ENCODE data around the gene LDLRAD3. TPM values are rescaled to one million over a fixed set of nuclear protein-coding genes. Genes with fewer than 3 reads are reported as not detected.

The LDLRAD3 gene
- total RNA-seq, 2 experiments from 2014 or later = not detected

GRCh38 chr11:35912883-35913624 is 30.8 kb upstream of the LDLRAD3 start:
- no peak for TF ChIP-seq EZH2phosphoT487 (IDR thresholded peaks at IDR 0.05; ENCODE audit: borderline replicate concordance, low read depth, low read length)
- TF ChIP-seq, protein P1, sequence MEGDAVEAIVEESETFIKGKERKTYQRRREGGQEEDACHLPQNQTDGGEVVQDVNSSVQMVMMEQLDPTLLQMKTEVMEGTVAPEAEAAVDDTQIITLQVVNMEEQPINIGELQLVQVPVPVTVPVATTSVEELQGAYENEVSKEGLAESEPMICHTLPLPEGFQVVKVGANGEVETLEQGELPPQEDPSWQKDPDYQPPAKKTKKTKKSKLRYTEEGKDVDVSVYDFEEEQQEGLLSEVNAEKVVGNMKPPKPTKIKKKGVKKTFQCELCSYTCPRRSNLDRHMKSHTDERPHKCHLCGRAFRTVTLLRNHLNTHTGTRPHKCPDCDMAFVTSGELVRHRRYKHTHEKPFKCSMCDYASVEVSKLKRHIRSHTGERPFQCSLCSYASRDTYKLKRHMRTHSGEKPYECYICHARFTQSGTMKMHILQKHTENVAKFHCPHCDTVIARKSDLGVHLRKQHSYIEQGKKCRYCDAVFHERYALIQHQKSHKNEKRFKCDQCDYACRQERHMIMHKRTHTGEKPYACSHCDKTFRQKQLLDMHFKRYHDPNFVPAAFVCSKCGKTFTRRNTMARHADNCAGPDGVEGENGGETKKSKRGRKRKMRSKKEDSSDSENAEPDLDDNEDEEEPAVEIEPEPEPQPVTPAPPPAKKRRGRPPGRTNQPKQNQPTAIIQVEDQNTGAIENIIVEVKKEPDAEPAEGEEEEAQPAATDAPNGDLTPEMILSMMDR (conservative IDR thresholded peaks at IDR 0.05; ENCODE audit: low read length) = no peak
- peaks cover 3% of the 10 kb centered on the region; the same call in 1 of the 2 replicates for H3K9me2 ChIP-seq (ENCODE audit: insufficient read depth, low read length)
- H2AFZ ChIP-seq (ENCODE audit: low read length) = no peak overlapping the region
- H3K4me2 ChIP-seq (ENCODE audit: low read length) = no peak overlapping the region
- H3K4me1 ChIP-seq (ENCODE audit: insufficient read depth, low read length, poor library complexity, severe bottlenecking) = no peaks in the 10 kb centered on the region
- no peaks in the 10 kb centered on the region for H3K79me2 ChIP-seq (ENCODE audit: insufficient read depth, low read depth, low read length)
- no peaks in the 10 kb centered on the region for H3K9me3 ChIP-seq (ENCODE audit: low read length)
- no peak overlapping the region for H3K27ac ChIP-seq (ENCODE audit: low read depth, low read length, poor library complexity, severe bottlenecking)
- H3K4me3 ChIP-seq (ENCODE audit: low read depth, low read length, poor library complexity, severe bottlenecking) = no peak overlapping the region
- ChIA-PET POLR2A (no interaction called here), CTCF (ENCODE audit: unreplicated experiment) (no interaction called here)
- no peaks in the 10 kb centered on the region for H4K20me1 ChIP-seq (ENCODE audit: insufficient read depth, low read length)
- no peak for DNase-seq (ENCODE audit: low spot score)
- H3K36me3 ChIP-seq (ENCODE audit: insufficient read depth, low read length) = no peaks in the 10 kb centered on the region
- no TSS peak for BruUV-seq (replicated peaks)
- intact Hi-C loops (cut with micrococcal nuclease; ENCODE audit: unreplicated experiment) = no loop called here

DNA sequence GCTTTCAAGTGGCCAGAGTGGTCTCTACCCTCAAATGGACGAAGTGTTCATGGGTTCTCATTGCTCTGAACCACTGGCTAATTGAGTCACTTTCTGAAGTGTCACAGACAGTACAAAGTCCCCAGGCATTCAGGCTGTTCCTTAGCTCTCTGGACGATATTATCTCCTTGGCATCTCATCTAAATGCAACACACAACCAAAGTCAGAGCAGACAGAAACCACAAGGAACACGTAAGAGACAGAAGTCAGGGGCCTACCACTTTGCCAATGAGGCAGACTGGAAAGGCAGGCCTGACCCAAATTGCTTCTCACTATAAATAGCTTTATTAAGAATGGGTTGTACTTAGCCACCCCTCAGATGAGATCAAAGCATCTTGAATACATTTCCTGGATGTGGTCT is 29.0 kb upstream of the LDLRAD3 start:
- H3K4me2 ChIP-seq (ENCODE audit: low read length) = no peak overlapping the region
- no peaks in the 10 kb centered on the region for H3K4me1 ChIP-seq (ENCODE audit: insufficient read depth, low read length, poor library complexity, severe bottlenecking)
- ChIA-PET CTCF (ENCODE audit: unreplicated experiment) (no interaction called here), POLR2A (no interaction called here)
- no peaks in the 10 kb centered on the region for H4K20me1 ChIP-seq (ENCODE audit: insufficient read depth, low read length)
- no peaks in the 10 kb centered on the region for H3K9me3 ChIP-seq (ENCODE audit: low read length)
- no TSS peak for BruUV-seq (replicated peaks)
- DNase-seq (ENCODE audit: low spot score) = no peak
- no peak overlapping the region for H2AFZ ChIP-seq (ENCODE audit: low read length)
- TF ChIP-seq EZH2phosphoT487 (IDR thresholded peaks at IDR 0.05; ENCODE audit: borderline replicate concordance, low read depth, low read length) = no peak
- TF ChIP-seq, protein P1 (conservative IDR thresholded peaks at IDR 0.05; ENCODE audit: low read length) = no peak
- no peaks in the 10 kb centered on the region for H3K36me3 ChIP-seq (ENCODE audit: insufficient read depth, low read length)
- intact Hi-C loops (cut with micrococcal nuclease; ENCODE audit: unreplicated experiment) = no loop called here
- no peaks in the 10 kb centered on the region for H3K79me2 ChIP-seq (ENCODE audit: insufficient read depth, low read depth, low read length)
- H3K27ac ChIP-seq (ENCODE audit: low read depth, low read length, poor library complexity, severe bottlenecking) = no peak overlapping the region
- H3K4me3 ChIP-seq (ENCODE audit: low read depth, low read length, poor library complexity, severe bottlenecking) = no peak overlapping the region
- peaks cover 3% of the 10 kb centered on the region; the same call in 1 of the 2 replicates for H3K9me2 ChIP-seq (ENCODE audit: insufficient read depth, low read length)

- TF ChIP-seq, protein P1 (conservative IDR thresholded peaks at IDR 0.05; ENCODE audit: low read length) = no peak
- no peak for TF ChIP-seq EZH2phosphoT487 (IDR thresholded peaks at IDR 0.05; ENCODE audit: borderline replicate concordance, low read depth, low read length)
- Histone ChIP-seq H3K4me3 (ENCODE audit: low read depth, low read length, poor library complexity, severe bottlenecking) (no peak overlapping the region), H4K20me1 (ENCODE audit: insufficient read depth, low read length) (no peaks in the 10 kb centered on the region), H3K9me3 (ENCODE audit: low read length) (no peaks in the 10 kb centered on the region), H3K36me3 (ENCODE audit: insufficient read depth, low read length) (no peaks in the 10 kb centered on the region), H3K4me1 (ENCODE audit: insufficient read depth, low read length, poor library complexity, severe bottlenecking) (no peaks in the 10 kb centered on the region), H3K79me2 (ENCODE audit: insufficient read depth, low read depth, low read length) (no peaks in the 10 kb centered on the region), H3K27ac (ENCODE audit: low read depth, low read length, poor library complexity, severe bottlenecking) (no peak overlapping the region), H3K9me2 (ENCODE audit: insufficient read depth, low read length) (peaks cover 3% of the 10 kb centered on the region; the same call in 1 of the 2 replicates), H2AFZ (ENCODE audit: low read length) (no peak overlapping the region), H3K4me2 (ENCODE audit: low read length) (no peak overlapping the region)
- DNase-seq (ENCODE audit: low spot score) = no peak
- ChIA-PET CTCF (ENCODE audit: unreplicated experiment) (no interaction called here), POLR2A (interaction anchor here (0.7 kb wide), 1 partner anchor 274 kb away, joined by 4 read pairs; no protein-coding TSS in a partner anchor)
- BruUV-seq (replicated peaks) = no TSS peak
- intact Hi-C loops (cut with micrococcal nuclease; ENCODE audit: unreplicated experiment) = no loop called here
These were observed 27.6 kb upstream of the LDLRAD3 start for GRCh38 chr11:35916270-35916669.
